HG03064 (cell line): ENCODE measurements around the gene KLF11.

Experiments used
- ATAC-seq: cut with Tn5 transposase; IDR thresholded peaks from one replicate; pipeline ENCODE4 v1.9.1; 2021; ENCODE audit warnings: low read depth; ENCODE audit not compliant: unreplicated experiment

Gene KLF11

GRCh38 chr2:10061221-10061925, 18.0 kb downstream of the KLF11 start:
- no peak for ATAC-seq

- no peak for ATAC-seq
These were observed 19.6 kb downstream of the KLF11 start for GRCh38 chr2:10062931-10063365.

- no peak for ATAC-seq
These were observed 20.2 kb downstream of the KLF11 start for GRCh38 chr2:10063566-10063965.

- no peak for ATAC-seq
These were observed 21.8 kb downstream of the KLF11 start for GRCh38 chr2:10064932-10065772.

GRCh38 chr2:10065773-10066055, 22.4 kb downstream of the KLF11 start:
- no peak for ATAC-seq

GRCh38 chr2:10067330-10067729, 24.0 kb downstream of the KLF11 start:
- no peak for ATAC-seq

- no peak for ATAC-seq
These were observed 24.5 kb downstream of the KLF11 start for GRCh38 chr2:10067881-10068280.

GRCh38 chr2:10071176-10071575, 27.8 kb downstream of the KLF11 start:
- ATAC-seq, result no peak

GRCh38 chr2:10071595-10071994, 28.2 kb downstream of the KLF11 start:
- ATAC-seq, result no peak

- peak; percentile 77 for ATAC-seq
These were observed 29.5 kb downstream of the KLF11 start for GRCh38 chr2:10072656-10073480.

GRCh38 chr2:10073706-10074105, 30.4 kb downstream of the KLF11 start:
- no peak for ATAC-seq

- ATAC-seq, result no peak
These were observed 31.8 kb downstream of the KLF11 start for GRCh38 chr2:10075101-10075500.

GRCh38 chr2:10075571-10076209, 32.3 kb downstream of the KLF11 start:
- no peak for ATAC-seq

GRCh38 chr2:10076511-10076910, 33.2 kb downstream of the KLF11 start:
- no peak for ATAC-seq

GRCh38 chr2:10076988-10077527, 33.7 kb downstream of the KLF11 start:
- ATAC-seq, result no peak

- ATAC-seq, result no peak
These were observed 34.7 kb downstream of the KLF11 start for GRCh38 chr2:10078001-10078400.

GRCh38 chr2:10078704-10079265, 35.4 kb downstream of the KLF11 start:
- ATAC-seq, result no peak

GRCh38 chr2:10079266-10079869, 36.0 kb downstream of the KLF11 start:
- no peak for ATAC-seq

- ATAC-seq, result no peak
These were observed 36.7 kb downstream of the KLF11 start, which contains the start of gene CYS1 for GRCh38 chr2:10079870-10080535. TSS of gene CYS1 (minus strand) at chr2:10080411. CDS start at chr2:10080223, 188 bp downstream.
